Pericardium fibroblast (primary cell): ENCODE results near the gene GGN. TPM values are rescaled to one million over a fixed set of nuclear protein-coding genes. Genes with fewer than 3 reads are reported as not detected.

Source experiments
- total RNA-seq: library from RNA; depleted of rRNA; stranded (reverse); fragments of >200 nt; gene quantifications from 2 replicates; pipeline ENCODE4 v1.2.3, GENCODE V29; 2015

The GGN gene
- total RNA-seq, result 0.23 and 0.43 TPM in 2 replicates

GRCh38 chr19:38387550-38388348 lies at the start of gene GGN:
Gene GGN (minus strand): TSS chr19:38388034. CDS start chr19:38387261, 773 bp downstream.

GRCh38 chr19:38433268-38433733 lies 45.5 kb upstream of the GGN start, which contains the start of gene RYR1:
Gene RYR1 (plus strand): TSS chr19:38433691. CDS start chr19:38433830, 139 bp downstream.

GRCh38 chr19:38425810-38426466 lies 38.1 kb upstream of the GGN start, which contains the start of gene RASGRP4:
Gene RASGRP4 (minus strand): TSS chr19:38426219. CDS start chr19:38426091, 128 bp downstream.

GRCh38 chr19:38402967-38403674 lies 15.3 kb upstream of the GGN start, which contains the start of gene FAM98C:
Gene FAM98C (plus strand): TSS chr19:38403093. CDS start chr19:38403154, 61 bp downstream.

GRCh38 chr19:38388349-38389100 lies 691 bp upstream of the GGN start, which contains the start of gene SPRED3:
Gene SPRED3 (plus strand): TSS chr19:38388697. CDS start chr19:38390303, 1,606 bp downstream.

GRCh38 chr19:38374332-38375097 lies 13.3 kb downstream of the GGN start, which contains the start of gene PSMD8:
Gene PSMD8 (plus strand): TSS chr19:38374571. CDS start chr19:38374602, 31 bp downstream.

Other genes with a start within 250 kb of the GGN start
- 0.09 and 0.82 TPM in 2 replicates for gene DPF1, start 163.8 kb downstream of the GGN start, total RNA-seq
- gene PPP1R14A, start 131.7 kb downstream of the GGN start, total RNA-seq, result 0.34 and 36.8 TPM in 2 replicates
- gene SPINT2, start 123.5 kb downstream of the GGN start, total RNA-seq, result 3.3 TPM in 1 of 2 replicates, not detected in the other
- gene C19orf33, start 83.8 kb downstream of the GGN start, total RNA-seq, result 1.5 and 1.6 TPM in 2 replicates
- gene YIF1B, start 72.1 kb downstream of the GGN start, total RNA-seq, result 65.8 and 103 TPM in 2 replicates
- 3.7 and 11.3 TPM in 2 replicates for gene KCNK6, start 68.2 kb downstream of the GGN start, total RNA-seq
- gene CATSPERG, start 52.2 kb downstream of the GGN start, total RNA-seq, result 0.12 TPM in 1 of 2 replicates, not detected in the other
- gene PSMD8, start 13.5 kb downstream of the GGN start, total RNA-seq, result 218 and 268 TPM in 2 replicates
- 0.35 and 0.51 TPM in 2 replicates for gene SPRED3, start 663 bp upstream of the GGN start, total RNA-seq
- gene FAM98C, start 15.1 kb upstream of the GGN start, total RNA-seq, result 18.3 and 23.6 TPM in 2 replicates
- gene RASGRP4, start 38.2 kb upstream of the GGN start, total RNA-seq, result 0.12 TPM in 1 of 2 replicates, not detected in the other
- gene RYR1, start 45.7 kb upstream of the GGN start, total RNA-seq, result under 0.01 and 2.0 TPM in 2 replicates
- gene MAP4K1, start 229.9 kb upstream of the GGN start, total RNA-seq, result 0.70 TPM in 1 of 2 replicates, not detected in the other
- gene EIF3K, start 231.2 kb upstream of the GGN start, total RNA-seq, result 371 and 497 TPM in 2 replicates